DOHH2 (cell line): ENCODE measurements around the gene CFAP300.
A peak's percentile ranks its signal among the peaks of the same experiment; 100 is the strongest.

Experiments used
- H3F3A ChIP-seq: fragments of 200-600 bp; sonication (generic), shearing (Covaris generic); 2 replicates; pipeline ENCODE4 v1.6.0; 2016; ENCODE audit warnings: antibody characterized with exemption, mild to moderate bottlenecking; ENCODE audit not compliant: control insufficient read depth, insufficient read depth
- H3K27ac ChIP-seq: fragments of 200-600 bp; sonication (generic); 2 replicates; pipeline ENCODE4 v1.5.1; 2014; ENCODE audit warnings: low read depth, mild to moderate bottlenecking, low read length, moderate library complexity
- H3K27me3 ChIP-seq: fragments of 200-600 bp; sonication (generic); 2 replicates; pipeline ENCODE4 v1.6.1; 2014; ENCODE audit warnings: mild to moderate bottlenecking, low read length, mixed read lengths; ENCODE audit not compliant: control insufficient read depth
- H3K36me3 ChIP-seq: fragments of 200-600 bp; sonication (generic); 2 replicates; pipeline ENCODE4 v1.6.1; 2014; ENCODE audit warnings: mild to moderate bottlenecking, low read length, moderate library complexity, mixed read lengths; ENCODE audit not compliant: control insufficient read depth
- H3K4me1 ChIP-seq: fragments of 200-600 bp; sonication (generic); 2 replicates; pipeline ENCODE4 v1.6.1; 2014; ENCODE audit warnings: mild to moderate bottlenecking, low read length, mixed read lengths; ENCODE audit not compliant: control insufficient read depth
- H3K4me2 ChIP-seq: fragments of 200-600 bp; sonication (generic); 2 replicates; pipeline ENCODE4 v1.6.0; 2014; ENCODE audit warnings: mild to moderate bottlenecking, low read length, moderate library complexity
- H3K4me3 ChIP-seq: fragments of 200-600 bp; sonication (generic); 2 replicates; pipeline ENCODE4 v1.5.1; 2014; ENCODE audit warnings: mild to moderate bottlenecking, low read length, mixed read lengths
- H3K79me2 ChIP-seq: fragments of 200-600 bp; sonication (generic); 2 replicates; pipeline ENCODE4 v1.6.1; 2014; ENCODE audit warnings: mild to moderate bottlenecking, low read length, mixed read lengths; ENCODE audit not compliant: control insufficient read depth
- H3K9me2 ChIP-seq: fragments of 200-600 bp; sonication (generic); replicated peaks from 2 replicates; pipeline ENCODE4 v1.6.1; 2014; ENCODE audit warnings: mild to moderate bottlenecking, low read length, mixed read lengths; ENCODE audit not compliant: control insufficient read depth
- H3K9me3 ChIP-seq: fragments of 200-600 bp; sonication (generic); 2 replicates; pipeline ENCODE4 v1.6.1; 2014; ENCODE audit warnings: antibody characterized with exemption, low read length, mixed read lengths; ENCODE audit not compliant: control insufficient read depth, insufficient read depth
- H4K20me1 ChIP-seq: fragments of 200-600 bp; sonication (generic); 2 replicates; pipeline ENCODE4 v1.6.0; 2014; ENCODE audit warnings: low read depth, mild to moderate bottlenecking, antibody characterized with exemption, low read length, moderate library complexity; ENCODE audit not compliant: control insufficient read depth, insufficient read depth
- EZH2phosphoT487 ChIP-seq: fragments of 200-600 bp; sonication (generic); IDR thresholded peaks from 2 replicates; pipeline ENCODE4 v1.6.1; 2017; ENCODE audit warnings: borderline replicate concordance, mild to moderate bottlenecking, antibody characterized with exemption, low read length, moderate library complexity, mixed read lengths
- TF ChIP-seq, protein P1 (sequence below): fragments of 200-600 bp; sonication (generic); IDR thresholded peaks from one replicate; pipeline ENCODE4 v1.5.1; 2014; ENCODE audit warnings: antibody characterized with exemption, mild to moderate bottlenecking, low read depth, low read length; ENCODE audit not compliant: poor library complexity, severe bottlenecking

CFAP300 gene

DNA sequence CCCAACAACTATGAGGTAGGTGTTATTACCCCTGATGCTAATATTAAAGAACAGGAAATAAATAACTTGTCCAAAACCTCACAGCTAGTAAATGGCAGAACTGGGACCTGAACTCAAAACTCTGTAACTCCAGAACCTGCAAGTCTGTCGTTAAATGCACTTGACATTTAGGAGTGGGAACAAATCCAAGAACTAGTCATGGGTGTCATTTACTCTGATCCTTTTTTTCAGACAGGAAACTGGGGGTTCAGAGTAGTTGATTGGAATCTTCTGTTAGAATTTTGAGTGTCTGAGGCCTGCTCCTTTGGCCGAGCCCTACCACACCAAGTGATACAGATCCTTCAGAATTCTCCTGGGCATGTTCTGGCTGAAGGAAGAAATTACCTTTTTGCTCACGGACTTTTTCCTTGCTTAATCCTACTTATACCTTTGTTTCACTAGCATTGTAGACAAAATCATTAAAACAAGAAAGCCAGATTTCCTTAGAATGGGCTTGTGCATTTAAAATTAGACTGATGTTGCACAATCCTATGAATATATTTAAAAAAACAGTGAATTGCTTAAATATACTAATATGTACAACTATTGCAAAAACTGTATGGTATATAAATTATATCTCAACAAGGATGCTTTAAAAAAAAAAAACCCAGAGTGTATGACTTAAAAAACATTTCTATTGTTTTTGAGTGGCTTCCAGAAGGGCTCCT, 61.6 kb downstream of the CFAP300 start:
- Histone ChIP-seq H3K9me3 (no peaks in the 10 kb centered on the region), H3K36me3 (no peaks in the 10 kb centered on the region), H3F3A (no peaks in the 10 kb centered on the region), H3K4me2 (no peak overlapping the region), H3K4me3 (no peak overlapping the region), H4K20me1 (no peaks in the 10 kb centered on the region), H3K79me2 (no peaks in the 10 kb centered on the region), H3K27me3 (peaks cover 27% of the 10 kb centered on the region), H3K9me2 (no peaks in the 10 kb centered on the region), H3K27ac (no peak overlapping the region), H3K4me1 (peaks cover 8% of the 10 kb centered on the region; the same call in 1 of the 2 replicates)
- TF ChIP-seq, protein P1, sequence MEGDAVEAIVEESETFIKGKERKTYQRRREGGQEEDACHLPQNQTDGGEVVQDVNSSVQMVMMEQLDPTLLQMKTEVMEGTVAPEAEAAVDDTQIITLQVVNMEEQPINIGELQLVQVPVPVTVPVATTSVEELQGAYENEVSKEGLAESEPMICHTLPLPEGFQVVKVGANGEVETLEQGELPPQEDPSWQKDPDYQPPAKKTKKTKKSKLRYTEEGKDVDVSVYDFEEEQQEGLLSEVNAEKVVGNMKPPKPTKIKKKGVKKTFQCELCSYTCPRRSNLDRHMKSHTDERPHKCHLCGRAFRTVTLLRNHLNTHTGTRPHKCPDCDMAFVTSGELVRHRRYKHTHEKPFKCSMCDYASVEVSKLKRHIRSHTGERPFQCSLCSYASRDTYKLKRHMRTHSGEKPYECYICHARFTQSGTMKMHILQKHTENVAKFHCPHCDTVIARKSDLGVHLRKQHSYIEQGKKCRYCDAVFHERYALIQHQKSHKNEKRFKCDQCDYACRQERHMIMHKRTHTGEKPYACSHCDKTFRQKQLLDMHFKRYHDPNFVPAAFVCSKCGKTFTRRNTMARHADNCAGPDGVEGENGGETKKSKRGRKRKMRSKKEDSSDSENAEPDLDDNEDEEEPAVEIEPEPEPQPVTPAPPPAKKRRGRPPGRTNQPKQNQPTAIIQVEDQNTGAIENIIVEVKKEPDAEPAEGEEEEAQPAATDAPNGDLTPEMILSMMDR, result no peak
- no peak for TF ChIP-seq EZH2phosphoT487

DNA sequence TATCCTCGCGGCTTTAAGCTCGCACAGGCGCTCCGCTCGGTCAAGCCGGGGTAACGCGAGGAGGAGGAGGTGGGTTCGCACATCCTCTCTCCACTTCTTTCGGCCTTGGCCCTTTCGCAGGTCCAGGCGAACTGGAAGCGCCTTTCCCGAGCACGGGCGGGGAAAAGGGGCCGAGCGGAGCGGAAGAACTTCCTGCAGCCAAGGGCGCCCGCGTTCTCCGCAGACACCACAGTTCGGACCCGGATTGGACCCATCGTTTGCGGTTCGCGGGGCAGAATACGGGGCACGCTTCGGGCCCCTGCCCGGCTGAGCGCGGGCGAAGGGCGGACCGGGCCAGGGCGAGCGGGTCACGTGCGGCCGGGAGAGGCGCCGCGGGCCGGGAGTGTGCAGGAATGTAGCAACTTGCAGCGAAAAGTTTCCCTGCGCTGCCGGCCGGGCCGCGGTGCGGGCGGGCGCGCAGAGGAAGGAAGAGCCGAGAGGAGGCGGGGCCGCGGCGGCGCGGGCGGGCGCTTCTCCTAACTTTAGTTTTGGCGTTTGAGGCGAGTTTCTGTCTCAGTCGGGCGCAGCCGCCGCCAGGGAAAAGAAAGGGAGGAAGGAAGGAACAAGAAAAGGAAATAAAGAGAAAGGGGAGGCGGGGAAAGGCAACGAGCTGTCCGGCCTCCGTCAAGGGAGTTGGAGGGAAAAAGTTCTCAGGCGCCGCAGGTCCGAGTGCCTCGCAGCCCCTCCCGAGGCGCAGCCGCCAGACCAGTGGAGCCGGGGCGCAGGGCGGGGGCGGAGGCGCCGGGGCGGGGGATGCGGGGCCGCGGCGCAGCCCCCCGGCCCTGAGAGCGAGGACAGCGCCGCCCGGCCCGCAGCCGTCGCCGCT, 62.9 kb downstream of the CFAP300 start, which contains the start of gene YAP1:
Gene YAP1, plus strand, starts transcription at position 552 of the 865 bp plus-strand sequence. CDS start 402 bp downstream, outside the sequence.
- no peaks in the 10 kb centered on the region for H3K36me3 ChIP-seq
- H3K79me2 ChIP-seq, result no peaks in the 10 kb centered on the region
- H3K4me3 ChIP-seq, result peak within 1 kb of the TSS; percentile 77
- H3K27ac ChIP-seq, result no peak within 1 kb of the TSS
- peak within 1 kb of the TSS; percentile 79 for H3K4me2 ChIP-seq
- TF ChIP-seq EZH2phosphoT487, result peak; percentile 85; the same call in 1 of the 2 replicates
- TF ChIP-seq, protein P1, result no peak
- H4K20me1 ChIP-seq, result no peaks in the 10 kb centered on the region
- H3K9me3 ChIP-seq, result no peaks in the 10 kb centered on the region
- peaks cover 31% of the 10 kb centered on the region for H3K27me3 ChIP-seq
- peaks cover 8% of the 10 kb centered on the region; the same call in 1 of the 2 replicates for H3K4me1 ChIP-seq
- H3K9me2 ChIP-seq, result no peaks in the 10 kb centered on the region
- H3F3A ChIP-seq, result no peaks in the 10 kb centered on the region

DNA sequence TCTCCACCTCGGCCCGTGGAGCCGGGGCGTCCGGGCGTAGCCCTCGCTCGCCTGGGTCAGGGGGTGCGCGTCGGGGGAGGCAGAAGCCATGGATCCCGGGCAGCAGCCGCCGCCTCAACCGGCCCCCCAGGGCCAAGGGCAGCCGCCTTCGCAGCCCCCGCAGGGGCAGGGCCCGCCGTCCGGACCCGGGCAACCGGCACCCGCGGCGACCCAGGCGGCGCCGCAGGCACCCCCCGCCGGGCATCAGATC, 63.4 kb downstream of the CFAP300 start:
- Histone ChIP-seq H3K9me2 (no peaks in the 10 kb centered on the region), H3K4me2 (peak overlapping the region; percentile 79), H3K36me3 (no peaks in the 10 kb centered on the region)

More for the DNA sequence above, 63.4 kb downstream of the CFAP300 start:
- peak overlapping the region; percentile 77 for H3K4me3 ChIP-seq
- peaks cover 34% of the 10 kb centered on the region for H3K27me3 ChIP-seq
- no peaks in the 10 kb centered on the region for H4K20me1 ChIP-seq
- no peaks in the 10 kb centered on the region for H3K9me3 ChIP-seq
- no peaks in the 10 kb centered on the region for H3F3A ChIP-seq
- H3K4me1 ChIP-seq, result peaks cover 8% of the 10 kb centered on the region; the same call in 1 of the 2 replicates
- no peak overlapping the region for H3K27ac ChIP-seq
- TF ChIP-seq, protein P1, result no peak
- no peak for TF ChIP-seq EZH2phosphoT487
- H3K79me2 ChIP-seq, result no peaks in the 10 kb centered on the region
